Suprapubic skin (tissue), 4 donors: ENCODE measurements around the gene HSD17B4.

Source experiments
- CTCF ChIP-seq, 2 donors: fragments of 200-600 bp in 1 of 2; fragments of 450-650 bp in 1 of 2; sonication (generic) in 1 of 2; IDR thresholded peaks; one replicate each; pipeline ENCODE4 v1.5.1; 2016 to 2019; ENCODE audit warnings: antibody characterized with exemption in 2 of 2, mild to moderate bottlenecking in 1 of 2, moderate library complexity in 1 of 2
- EP300 ChIP-seq: sonication (generic); formaldehyde crosslinking; IDR thresholded peaks from one replicate; pipeline ENCODE4 v1.6.1; 2017; ENCODE audit warnings: antibody characterized with exemption
- POLR2AphosphoS5 ChIP-seq, 3 donors: sonication (generic); formaldehyde crosslinking; IDR thresholded peaks; one replicate each; pipeline ENCODE4 v1.6.1; 2017; ENCODE audit warnings: antibody characterized with exemption in 3 of 3

GRCh38 chr5:119570910-119571309 lies 118.6 kb downstream of the HSD17B4 start:
- TF ChIP-seq EP300 (no peak), CTCF (IDR thresholded peaks at IDR 0.05) (no peak), POLR2AphosphoS5 (IDR thresholded peaks at IDR 0.05) (no peak)
